Measurements from ENCODE around the gene GRIK5. TPM values are rescaled to one million over a fixed set of nuclear protein-coding genes. Genes with fewer than 3 reads are reported as not detected.

The GRIK5 gene
- total RNA-seq, 2 experiments from 2014 or later, result 0.73 to 1.3 TPM

DNA sequence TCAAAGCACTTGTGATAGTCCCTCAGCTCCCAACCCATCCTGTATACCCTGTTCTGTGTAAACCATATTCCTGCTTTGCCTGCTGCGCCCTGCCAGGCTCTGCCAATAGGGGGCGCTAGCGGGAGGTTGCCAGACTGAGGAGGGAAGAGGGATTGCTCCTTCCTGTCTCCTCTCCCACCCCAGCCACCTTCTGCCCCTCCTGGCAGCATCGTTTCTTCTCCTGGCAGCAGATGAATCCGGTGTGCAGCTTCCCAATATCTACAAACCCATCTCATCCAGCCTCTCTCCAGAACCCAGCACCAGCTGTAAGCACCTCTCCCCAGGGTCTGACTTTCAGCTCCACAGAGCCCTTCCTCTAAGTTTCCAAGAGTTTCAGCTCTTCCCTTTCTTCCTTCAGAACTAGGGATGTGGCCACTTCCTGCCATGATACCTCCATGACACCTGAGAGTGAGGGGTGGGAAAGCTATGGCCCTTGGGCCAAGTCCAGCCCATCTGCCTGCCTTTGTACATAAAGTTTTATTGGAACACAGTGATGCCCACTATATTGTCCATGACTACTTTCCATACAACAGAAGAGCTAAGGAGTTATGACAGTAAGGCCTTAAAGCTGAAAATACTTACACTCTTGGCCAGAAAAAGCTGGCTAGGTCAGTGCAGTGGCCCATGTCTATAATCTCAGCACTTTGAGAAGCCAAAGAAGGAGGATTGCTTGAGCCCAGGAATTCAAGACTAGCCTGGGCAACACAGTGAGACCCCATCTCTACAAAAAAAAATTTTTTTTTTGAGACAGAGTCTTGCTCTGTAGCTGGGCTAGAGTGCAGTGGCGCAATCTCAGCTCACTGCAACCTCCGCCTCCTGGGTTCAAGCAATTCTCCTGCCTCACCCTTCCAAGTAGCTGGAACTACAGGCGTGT lies 41.4 kb downstream of the GRIK5 start:
- Histone ChIP-seq H3K9me3 (ENCODE audit: low read length) (no peaks in the 10 kb centered on the region), H3K4me2 (ENCODE audit: low read length) (no peak overlapping the region), H2AFZ (ENCODE audit: low read length) (no peak overlapping the region), H3K4me3 (ENCODE audit: low read depth, low read length, poor library complexity, severe bottlenecking) (no peak overlapping the region), H3K27ac (ENCODE audit: low read depth, low read length, poor library complexity, severe bottlenecking) (no peak overlapping the region), H3K4me1 (ENCODE audit: insufficient read depth, low read length, poor library complexity, severe bottlenecking) (no peaks in the 10 kb centered on the region), H4K20me1 (ENCODE audit: insufficient read depth, low read length) (no peaks in the 10 kb centered on the region), H3K79me2 (ENCODE audit: insufficient read depth, low read depth, low read length) (no peaks in the 10 kb centered on the region), H3K36me3 (ENCODE audit: insufficient read depth, low read length) (no peaks in the 10 kb centered on the region), H3K9me2 (ENCODE audit: insufficient read depth, low read length) (no peaks in the 10 kb centered on the region)
- TF ChIP-seq, protein P1, sequence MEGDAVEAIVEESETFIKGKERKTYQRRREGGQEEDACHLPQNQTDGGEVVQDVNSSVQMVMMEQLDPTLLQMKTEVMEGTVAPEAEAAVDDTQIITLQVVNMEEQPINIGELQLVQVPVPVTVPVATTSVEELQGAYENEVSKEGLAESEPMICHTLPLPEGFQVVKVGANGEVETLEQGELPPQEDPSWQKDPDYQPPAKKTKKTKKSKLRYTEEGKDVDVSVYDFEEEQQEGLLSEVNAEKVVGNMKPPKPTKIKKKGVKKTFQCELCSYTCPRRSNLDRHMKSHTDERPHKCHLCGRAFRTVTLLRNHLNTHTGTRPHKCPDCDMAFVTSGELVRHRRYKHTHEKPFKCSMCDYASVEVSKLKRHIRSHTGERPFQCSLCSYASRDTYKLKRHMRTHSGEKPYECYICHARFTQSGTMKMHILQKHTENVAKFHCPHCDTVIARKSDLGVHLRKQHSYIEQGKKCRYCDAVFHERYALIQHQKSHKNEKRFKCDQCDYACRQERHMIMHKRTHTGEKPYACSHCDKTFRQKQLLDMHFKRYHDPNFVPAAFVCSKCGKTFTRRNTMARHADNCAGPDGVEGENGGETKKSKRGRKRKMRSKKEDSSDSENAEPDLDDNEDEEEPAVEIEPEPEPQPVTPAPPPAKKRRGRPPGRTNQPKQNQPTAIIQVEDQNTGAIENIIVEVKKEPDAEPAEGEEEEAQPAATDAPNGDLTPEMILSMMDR (conservative IDR thresholded peaks at IDR 0.05; ENCODE audit: low read length), result peak; percentile 94
- no peak for TF ChIP-seq EZH2phosphoT487 (IDR thresholded peaks at IDR 0.05; ENCODE audit: borderline replicate concordance, low read depth, low read length)
- peak; percentile 27 for DNase-seq (ENCODE audit: low spot score)
- POLR2A ChIA-PET, result interaction anchor here (0.9 kb wide), 1 partner anchor 21 kb away, joined by 3 read pairs; no protein-coding TSS in a partner anchor
- BruUV-seq (replicated peaks), result no TSS peak
- intact Hi-C loops (cut with micrococcal nuclease; ENCODE audit: unreplicated experiment), result no loop called here
- CTCF ChIA-PET (ENCODE audit: unreplicated experiment), result no interaction called here

DNA sequence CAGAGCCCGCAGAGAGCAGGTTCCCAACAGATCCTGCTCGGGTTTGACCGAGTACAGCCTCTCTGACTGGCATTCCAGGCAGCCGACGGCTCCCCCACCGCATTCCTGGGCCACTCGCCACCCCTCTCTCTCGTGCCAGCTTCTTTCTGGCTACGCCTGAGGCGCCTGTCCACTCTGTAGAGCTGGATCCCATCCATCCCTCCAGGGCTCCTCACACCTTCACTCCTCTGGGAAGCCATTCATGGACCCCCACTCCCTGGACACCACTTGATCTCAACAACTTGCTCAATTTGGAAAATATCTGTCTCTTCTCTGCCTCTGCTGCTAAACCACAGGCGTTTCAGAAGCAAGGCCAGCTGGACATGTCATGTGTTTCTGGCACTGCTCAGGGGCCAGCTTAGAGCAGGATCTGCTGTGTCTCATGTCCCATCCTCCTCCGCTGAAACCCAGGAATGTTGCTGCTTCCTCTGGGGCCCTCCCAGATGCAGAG lies 45.3 kb downstream of the GRIK5 start:
- H3K9me2 ChIP-seq (ENCODE audit: insufficient read depth, low read length), result no peaks in the 10 kb centered on the region
- intact Hi-C loops (cut with micrococcal nuclease; ENCODE audit: unreplicated experiment), result no loop called here
- CTCF ChIA-PET (ENCODE audit: unreplicated experiment), result interaction anchor here (0.8 kb wide), 1 partner anchor 9 kb away, joined by 3 read pairs; no protein-coding TSS in a partner anchor
- H3K4me2 ChIP-seq (ENCODE audit: low read length), result no peak overlapping the region
- no peaks in the 10 kb centered on the region for H3K36me3 ChIP-seq (ENCODE audit: insufficient read depth, low read length)
- TF ChIP-seq, protein P1 (conservative IDR thresholded peaks at IDR 0.05; ENCODE audit: low read length), result no peak
- no peaks in the 10 kb centered on the region for H3K9me3 ChIP-seq (ENCODE audit: low read length)
- no peaks in the 10 kb centered on the region for H4K20me1 ChIP-seq (ENCODE audit: insufficient read depth, low read length)
- no peaks in the 10 kb centered on the region for H3K79me2 ChIP-seq (ENCODE audit: insufficient read depth, low read depth, low read length)
- H3K4me1 ChIP-seq (ENCODE audit: insufficient read depth, low read length, poor library complexity, severe bottlenecking), result no peaks in the 10 kb centered on the region
- BruUV-seq (replicated peaks), result no TSS peak
- POLR2A ChIA-PET, result no interaction called here
- no peak for DNase-seq (ENCODE audit: low spot score)
- no peak overlapping the region for H2AFZ ChIP-seq (ENCODE audit: low read length)
- no peak overlapping the region for H3K4me3 ChIP-seq (ENCODE audit: low read depth, low read length, poor library complexity, severe bottlenecking)
- no peak overlapping the region for H3K27ac ChIP-seq (ENCODE audit: low read depth, low read length, poor library complexity, severe bottlenecking)

DNA sequence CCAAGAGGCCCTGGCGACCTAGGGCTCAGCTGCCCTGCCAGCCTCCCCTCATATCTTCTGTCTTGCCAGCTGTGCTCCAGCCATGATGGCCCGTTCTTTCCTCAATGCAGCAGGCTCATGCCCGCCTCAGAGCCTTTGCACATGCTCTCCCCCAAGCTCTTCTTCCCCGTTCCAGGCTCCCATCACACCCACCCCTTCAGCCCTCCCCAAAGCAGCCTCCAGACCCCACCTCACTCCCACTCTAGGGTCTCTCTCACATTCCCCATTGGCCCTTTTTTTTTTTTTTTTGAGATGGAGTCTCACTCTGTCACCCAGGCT lies 46.1 kb downstream of the GRIK5 start:
- H4K20me1 ChIP-seq (ENCODE audit: insufficient read depth, low read length), result no peaks in the 10 kb centered on the region
- no peaks in the 10 kb centered on the region for H3K79me2 ChIP-seq (ENCODE audit: insufficient read depth, low read depth, low read length)
- no peak overlapping the region for H2AFZ ChIP-seq (ENCODE audit: low read length)
- no peaks in the 10 kb centered on the region for H3K9me2 ChIP-seq (ENCODE audit: insufficient read depth, low read length)
- no peak for DNase-seq (ENCODE audit: low spot score)
- H3K4me3 ChIP-seq (ENCODE audit: low read depth, low read length, poor library complexity, severe bottlenecking), result no peak overlapping the region
- H3K27ac ChIP-seq (ENCODE audit: low read depth, low read length, poor library complexity, severe bottlenecking), result no peak overlapping the region
- intact Hi-C loops (cut with micrococcal nuclease; ENCODE audit: unreplicated experiment), result no loop called here
- no peaks in the 10 kb centered on the region for H3K36me3 ChIP-seq (ENCODE audit: insufficient read depth, low read length)
- no peaks in the 10 kb centered on the region for H3K9me3 ChIP-seq (ENCODE audit: low read length)
- H3K4me1 ChIP-seq (ENCODE audit: insufficient read depth, low read length, poor library complexity, severe bottlenecking), result no peaks in the 10 kb centered on the region
- POLR2A ChIA-PET, result no interaction called here
- no TSS peak for BruUV-seq (replicated peaks)
- CTCF ChIA-PET (ENCODE audit: unreplicated experiment), result interaction anchor here (0.8 kb wide), 1 partner anchor 8 kb away, joined by 3 read pairs; no protein-coding TSS in a partner anchor
- H3K4me2 ChIP-seq (ENCODE audit: low read length), result no peak overlapping the region
- TF ChIP-seq, protein P1 (conservative IDR thresholded peaks at IDR 0.05; ENCODE audit: low read length), result 0 out of 2 replicates have a peak, but pooled peaks have one; percentile 4
- no peak for TF ChIP-seq EZH2phosphoT487 (IDR thresholded peaks at IDR 0.05; ENCODE audit: borderline replicate concordance, low read depth, low read length)

Measured in OCI-LY7 (cell line).